GM18519 (cell line): ENCODE measurements around the gene AMPD1.

Experiments
- ATAC-seq: cut with Tn5 transposase; IDR thresholded peaks from one replicate; pipeline ENCODE4 v1.9.1; 2021; ENCODE audit warnings: mild to moderate bottlenecking, moderate library complexity; ENCODE audit not compliant: unreplicated experiment, low FRiP score

The AMPD1 gene

DNA sequence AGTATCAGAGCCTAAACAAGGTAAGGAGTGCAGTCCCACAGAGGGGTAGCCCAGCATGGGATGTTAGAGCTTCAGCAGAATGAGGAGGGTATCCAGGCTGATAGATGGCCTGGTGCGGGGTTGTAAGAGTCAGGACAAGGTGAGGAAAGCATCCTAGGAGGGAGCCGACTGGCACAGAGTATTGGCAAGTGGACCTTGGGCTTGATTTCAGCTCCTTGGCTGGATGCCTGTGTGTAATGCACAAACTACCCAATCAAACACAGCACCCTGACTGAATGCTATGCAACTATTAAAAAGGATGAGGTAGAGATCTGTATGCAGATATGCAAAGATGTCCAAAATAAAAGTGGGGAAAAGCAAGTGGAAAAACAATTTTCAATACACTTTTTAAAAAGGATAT, 43.5 kb downstream of the AMPD1 start:
- no peak for ATAC-seq

DNA sequence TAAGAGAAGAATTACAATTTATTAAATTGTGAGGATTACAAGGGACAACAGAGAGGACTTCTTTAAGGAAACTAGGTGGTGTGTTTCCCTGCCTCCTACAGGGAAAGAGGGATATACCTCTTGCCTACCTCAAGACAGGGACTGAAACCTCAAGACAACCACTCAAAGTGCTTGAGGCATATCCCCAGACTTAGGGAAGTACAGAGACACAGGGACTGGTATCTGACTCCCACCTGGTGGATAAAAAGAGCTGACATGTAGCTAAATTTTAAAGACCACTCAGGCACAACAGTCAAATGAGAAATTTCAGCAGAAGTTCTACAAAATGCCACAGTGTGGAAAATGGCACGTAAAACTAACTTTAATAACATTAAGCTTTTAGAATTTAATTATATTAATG, 46.8 kb downstream of the AMPD1 start:
- no peak for ATAC-seq

DNA sequence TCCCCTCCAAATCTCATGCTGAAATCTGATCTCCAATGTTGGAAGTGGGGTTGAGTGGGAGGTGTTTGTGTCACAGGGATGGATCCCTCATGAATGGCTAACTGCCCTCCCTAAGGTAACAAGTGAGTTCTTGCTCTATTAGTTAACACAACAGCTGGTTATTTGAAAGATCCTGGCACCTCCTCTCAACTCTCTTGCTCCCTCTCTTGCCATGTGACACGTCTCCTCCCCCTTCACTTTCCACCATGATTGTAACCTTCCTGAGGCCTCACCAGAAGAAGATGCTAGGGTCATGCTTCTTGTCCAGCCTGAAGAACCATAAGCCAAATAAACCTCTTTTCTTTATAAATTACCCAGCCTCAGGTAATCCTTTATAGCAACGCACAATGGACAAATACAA, 54.0 kb downstream of the AMPD1 start:
- ATAC-seq = no peak

DNA sequence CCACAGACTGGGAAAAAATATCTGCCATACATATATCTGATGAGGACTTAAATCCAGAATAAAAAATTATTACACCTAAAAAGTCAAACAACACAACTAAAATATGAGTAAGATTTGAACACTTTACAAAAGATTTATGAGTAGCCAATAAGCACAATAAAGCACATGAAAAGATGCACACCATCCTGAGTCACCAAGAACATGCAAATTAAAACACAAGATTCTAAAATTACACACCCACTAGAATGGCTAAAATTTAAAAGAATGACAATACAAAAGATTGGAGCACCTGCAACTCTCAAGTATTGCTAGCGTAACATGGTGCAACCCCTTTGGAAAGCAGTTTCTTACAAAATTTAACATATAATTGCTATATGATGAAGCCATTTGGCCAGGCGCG, 56.4 kb downstream of the AMPD1 start:
- ATAC-seq = no peak

DNA sequence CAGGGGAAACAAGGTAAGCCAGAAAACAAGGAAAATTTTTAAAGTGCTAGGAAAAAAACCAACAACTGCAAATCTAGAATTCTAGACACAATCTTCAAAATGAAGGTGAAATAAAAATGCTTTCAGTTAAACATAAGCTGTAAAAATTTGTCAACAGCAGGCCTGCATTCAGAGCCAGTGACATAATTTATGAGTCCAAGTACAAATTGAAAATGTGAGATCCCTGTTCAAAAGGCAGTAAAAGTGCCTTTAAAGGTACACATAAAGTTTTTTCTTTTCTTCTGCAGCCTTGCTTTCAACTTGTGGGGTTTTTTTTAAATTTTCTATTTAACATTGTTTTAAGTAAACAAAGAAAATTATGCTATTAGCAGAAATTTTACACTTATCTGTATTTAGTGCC, 62.9 kb downstream of the AMPD1 start:
- no peak for ATAC-seq

DNA sequence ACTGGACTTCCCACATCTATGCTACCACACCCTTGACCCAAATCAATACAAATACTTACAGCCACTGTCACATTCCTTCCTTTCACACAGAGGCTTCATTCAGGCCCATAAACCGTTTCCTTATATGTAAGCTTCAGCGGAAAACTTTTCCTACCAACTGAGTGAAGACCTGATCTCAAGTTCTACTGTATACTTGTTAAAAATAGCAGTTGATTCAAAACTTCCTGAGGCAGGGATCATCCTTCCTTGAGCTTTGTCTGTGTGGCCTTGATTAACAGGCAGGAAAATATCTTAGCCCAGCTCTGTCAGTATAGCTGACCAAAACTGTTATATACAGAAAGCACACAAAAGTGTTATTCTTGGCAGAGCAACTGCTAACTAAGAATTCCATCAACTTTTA, 68.2 kb downstream of the AMPD1 start:
- no peak for ATAC-seq

DNA sequence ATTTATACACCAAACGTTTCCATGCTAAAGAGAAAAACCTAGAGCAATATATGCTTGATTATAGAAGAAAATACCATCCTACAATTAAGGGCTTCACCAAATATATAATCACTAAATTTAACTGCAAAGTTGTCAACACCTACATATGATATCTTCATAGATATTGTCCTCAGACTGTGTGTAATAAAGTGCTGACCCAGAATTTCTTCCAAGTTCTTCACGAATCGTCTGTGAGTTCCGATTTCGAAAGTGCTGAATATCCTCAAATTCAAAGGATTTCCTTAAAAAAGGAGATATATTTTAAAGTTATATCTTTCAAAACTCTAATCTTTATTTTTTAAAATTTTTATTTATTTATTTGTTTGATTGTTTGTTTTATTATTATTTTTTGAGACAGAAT, 72.0 kb downstream of the AMPD1 start:
- ATAC-seq = no peak
